ENCODE results near the gene ERF.

GRCh38 chr19:42234364-42234763 lies 20.6 kb downstream of the ERF start:
- TF ChIP-seq YY1 (IDR thresholded peaks at IDR 0.05; ENCODE audit: insufficient read depth, insufficient read length) = no peak
- TF ChIP-seq ZNF274 (IDR thresholded peaks at IDR 0.05; ENCODE audit: low read depth, low read length) = no peak
- no peak for TF ChIP-seq SUZ12 (IDR thresholded peaks at IDR 0.05; ENCODE audit: extremely low read depth, insufficient read depth, insufficient read length)

Measured in NT2/D1 (cell line).